ENCODE data around the gene THAP12. TPM values are rescaled to one million over a fixed set of nuclear protein-coding genes. Genes with fewer than 3 reads are reported as not detected.

The THAP12 gene
- total RNA-seq, 1 donor from 2014 or later: 52.8 TPM

DNA sequence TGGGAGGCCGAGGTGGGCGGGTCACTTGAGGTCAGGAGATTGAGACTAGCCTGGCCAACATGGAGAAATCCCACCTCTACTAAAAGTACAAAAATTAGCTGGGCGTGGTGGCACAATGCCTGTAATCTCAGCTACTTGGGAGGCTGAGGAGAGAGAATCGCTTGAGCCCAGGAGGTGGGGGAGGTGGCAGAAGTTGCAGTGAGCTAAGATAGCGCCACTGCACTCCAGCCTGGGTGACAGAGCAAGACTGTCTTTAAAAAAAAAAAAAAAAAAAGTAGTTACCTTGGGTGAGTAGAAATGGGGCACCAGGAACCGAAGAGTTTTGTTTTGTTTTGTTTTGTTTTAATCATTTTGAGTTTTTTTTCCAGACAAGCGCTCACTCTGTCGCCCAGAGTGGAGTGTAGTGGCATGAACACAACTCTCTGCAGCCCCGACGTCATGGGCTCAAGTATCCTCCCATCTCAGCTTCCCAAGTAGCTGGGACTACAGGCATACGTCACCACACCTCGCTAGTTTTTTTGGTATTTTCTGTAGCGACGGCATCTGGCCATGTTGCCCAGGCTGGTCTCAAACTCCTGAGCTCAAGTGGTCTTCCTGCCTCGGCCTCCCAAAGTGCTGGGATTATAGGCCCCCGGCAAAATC lies 15.8 kb downstream of the THAP12 start:
- Mint-ChIP-seq H3K27me3 (no peaks in the 10 kb centered on the region), H3K4me1 (ENCODE audit: unreplicated experiment) (peaks cover 21% of the 10 kb centered on the region), H3K4me3 (no peak overlapping the region), H3K36me3 (peaks cover 13% of the 10 kb centered on the region), H3K27ac (no peak overlapping the region), H3K9me3 (no peaks in the 10 kb centered on the region)
- no peak for DNase-seq (ENCODE audit: extremely low spot score, unreplicated experiment)
- TF ChIP-seq, protein P1, sequence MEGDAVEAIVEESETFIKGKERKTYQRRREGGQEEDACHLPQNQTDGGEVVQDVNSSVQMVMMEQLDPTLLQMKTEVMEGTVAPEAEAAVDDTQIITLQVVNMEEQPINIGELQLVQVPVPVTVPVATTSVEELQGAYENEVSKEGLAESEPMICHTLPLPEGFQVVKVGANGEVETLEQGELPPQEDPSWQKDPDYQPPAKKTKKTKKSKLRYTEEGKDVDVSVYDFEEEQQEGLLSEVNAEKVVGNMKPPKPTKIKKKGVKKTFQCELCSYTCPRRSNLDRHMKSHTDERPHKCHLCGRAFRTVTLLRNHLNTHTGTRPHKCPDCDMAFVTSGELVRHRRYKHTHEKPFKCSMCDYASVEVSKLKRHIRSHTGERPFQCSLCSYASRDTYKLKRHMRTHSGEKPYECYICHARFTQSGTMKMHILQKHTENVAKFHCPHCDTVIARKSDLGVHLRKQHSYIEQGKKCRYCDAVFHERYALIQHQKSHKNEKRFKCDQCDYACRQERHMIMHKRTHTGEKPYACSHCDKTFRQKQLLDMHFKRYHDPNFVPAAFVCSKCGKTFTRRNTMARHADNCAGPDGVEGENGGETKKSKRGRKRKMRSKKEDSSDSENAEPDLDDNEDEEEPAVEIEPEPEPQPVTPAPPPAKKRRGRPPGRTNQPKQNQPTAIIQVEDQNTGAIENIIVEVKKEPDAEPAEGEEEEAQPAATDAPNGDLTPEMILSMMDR (conservative IDR thresholded peaks at IDR 0.05): no peak

- H3K36me3 Mint-ChIP-seq: peaks cover 23% of the 10 kb centered on the region
- no peaks in the 10 kb centered on the region for H3K27me3 Mint-ChIP-seq
- no peaks in the 10 kb centered on the region for H3K9me3 Mint-ChIP-seq
- peaks cover 10% of the 10 kb centered on the region for H3K4me1 Mint-ChIP-seq (ENCODE audit: unreplicated experiment)
- DNase-seq (ENCODE audit: extremely low spot score, unreplicated experiment): no peak
- H3K4me3 Mint-ChIP-seq: no peak overlapping the region
- no peak overlapping the region for H3K27ac Mint-ChIP-seq
- TF ChIP-seq, protein P1 (conservative IDR thresholded peaks at IDR 0.05): no peak
These were observed 18.2 kb downstream of the THAP12 start for GRCh38 chr11:76362716-76363115.

DNA sequence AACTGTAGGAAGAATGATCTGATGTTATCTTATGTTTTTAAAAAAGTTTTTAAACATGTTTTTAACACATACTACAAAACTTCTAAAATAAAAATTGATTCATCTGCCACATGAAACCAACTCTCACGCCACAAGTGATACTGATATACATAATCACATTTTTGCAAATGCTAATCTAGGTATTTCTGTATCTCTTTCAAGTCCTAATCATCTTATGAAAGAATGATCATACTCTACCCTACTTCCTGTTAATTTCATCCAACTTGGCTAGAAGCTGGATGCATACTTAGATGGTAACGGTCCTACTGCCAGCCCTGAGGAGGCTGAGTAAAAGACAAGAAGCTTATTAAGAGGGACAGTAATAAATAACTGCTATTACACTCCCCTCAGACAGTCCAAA lies 19.2 kb downstream of the THAP12 start:
- peaks cover 9% of the 10 kb centered on the region for H3K4me1 Mint-ChIP-seq (ENCODE audit: unreplicated experiment)
- no peaks in the 10 kb centered on the region for H3K27me3 Mint-ChIP-seq
- DNase-seq (ENCODE audit: extremely low spot score, unreplicated experiment): no peak
- peaks cover 23% of the 10 kb centered on the region for H3K36me3 Mint-ChIP-seq
- no peaks in the 10 kb centered on the region for H3K9me3 Mint-ChIP-seq
- H3K4me3 Mint-ChIP-seq: no peak overlapping the region
- TF ChIP-seq, protein P1 (conservative IDR thresholded peaks at IDR 0.05): no peak
- H3K27ac Mint-ChIP-seq: no peak overlapping the region

DNA sequence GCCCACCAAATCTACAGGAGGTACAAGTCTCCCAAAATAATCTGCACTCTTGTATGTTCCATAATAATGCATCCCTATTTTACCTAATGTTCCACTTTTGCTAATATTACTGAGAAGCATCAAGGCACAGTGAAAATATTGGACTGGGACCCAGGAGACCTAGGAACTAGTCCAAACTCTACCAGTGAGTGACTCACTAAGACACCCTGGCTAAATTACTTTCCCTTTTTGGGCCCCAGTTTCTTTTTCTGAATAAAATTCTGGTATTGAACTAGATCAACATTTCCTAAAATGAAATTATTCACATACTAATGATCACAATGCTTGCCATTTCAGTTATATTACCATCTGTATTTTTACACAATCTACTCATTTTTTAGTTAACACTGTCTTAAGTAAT lies 19.6 kb downstream of the THAP12 start:
- Mint-ChIP-seq H3K9me3 (no peaks in the 10 kb centered on the region), H3K36me3 (peaks cover 23% of the 10 kb centered on the region), H3K4me1 (ENCODE audit: unreplicated experiment) (peaks cover 9% of the 10 kb centered on the region), H3K4me3 (no peak overlapping the region), H3K27ac (no peak overlapping the region), H3K27me3 (no peaks in the 10 kb centered on the region)
- no peak for DNase-seq (ENCODE audit: extremely low spot score, unreplicated experiment)
- TF ChIP-seq, protein P1 (conservative IDR thresholded peaks at IDR 0.05): no peak

DNA sequence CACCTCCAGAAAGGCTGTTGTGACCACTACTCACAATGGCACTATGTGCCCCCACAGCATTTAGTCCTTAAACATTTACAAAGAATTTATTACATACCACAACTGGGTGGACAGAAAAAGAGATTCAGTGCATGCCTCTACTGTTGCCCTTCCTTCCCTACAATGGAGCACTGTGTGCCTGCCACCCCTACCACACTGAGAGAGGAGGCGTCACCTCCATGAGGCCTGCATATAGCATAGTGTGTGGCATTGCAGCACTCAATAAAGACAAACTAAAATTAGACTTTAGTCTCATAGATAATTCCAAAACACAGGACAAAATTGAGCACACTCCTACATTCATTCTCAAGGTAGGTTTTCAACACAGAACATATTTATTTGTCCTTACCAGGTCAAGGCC lies 25.8 kb downstream of the THAP12 start:
- H3K36me3 Mint-ChIP-seq: peaks cover 58% of the 10 kb centered on the region
- no peak for DNase-seq (ENCODE audit: extremely low spot score, unreplicated experiment)

More for the DNA sequence above, 25.8 kb downstream of the THAP12 start:
- TF ChIP-seq, protein P1 (conservative IDR thresholded peaks at IDR 0.05): no peak
- Mint-ChIP-seq H3K4me1 (ENCODE audit: unreplicated experiment) (no peaks in the 10 kb centered on the region), H3K27ac (no peak overlapping the region), H3K27me3 (no peaks in the 10 kb centered on the region), H3K9me3 (peaks cover 14% of the 10 kb centered on the region), H3K4me3 (no peak overlapping the region)

Measured in type B pancreatic cell (in vitro differentiated cells).